SK-N-SH treated with all-trans-retinoic acid at 6 μM for 48 hours (cell line): ENCODE data around the gene PLTP.

ENCODE experiments used
- ATAC-seq: fragments of 200-7000 bp; cut with Tn5 transposase; 3 replicates; pipeline ENCODE4 v1.9.1; 2020; ENCODE audit warnings: mild to moderate bottlenecking, moderate library complexity
- ARNTL ChIP-seq: fragments of 450-650 bp; formaldehyde crosslinking; IDR thresholded peaks from 2 replicates; pipeline ENCODE4 v1.5.0; 2020; ENCODE audit warnings: low read depth, mild to moderate bottlenecking, moderate library complexity, borderline replicate concordance
- CREB5 ChIP-seq: fragments of 250-450 bp; sonication (Bioruptor Pico); IDR thresholded peaks from 2 replicates; pipeline ENCODE4 v1.5.1; 2020; ENCODE audit warnings: low read depth, mild to moderate bottlenecking, moderate library complexity
- CSDC2 ChIP-seq: fragments of 250-450 bp; sonication (Bioruptor Pico); IDR thresholded peaks from 2 replicates; pipeline ENCODE4 v1.5.0; 2020; ENCODE audit warnings: mild to moderate bottlenecking, moderate library complexity
- CSRNP3 ChIP-seq: fragments of 250-450 bp; sonication (Bioruptor Pico); IDR thresholded peaks from 2 replicates; pipeline ENCODE4 v1.5.1; 2021; ENCODE audit warnings: mild to moderate bottlenecking, moderate library complexity
- ESRRG ChIP-seq: fragments of 250-450 bp; sonication (Bioruptor Pico); IDR thresholded peaks from 2 replicates; pipeline ENCODE4 v1.6.1; 2021; ENCODE audit warnings: mild to moderate bottlenecking
- GLIS3 ChIP-seq: fragments of 250-450 bp; sonication (Bioruptor Pico); IDR thresholded peaks from 2 replicates; pipeline ENCODE4 v1.5.0; 2020; ENCODE audit warnings: mild to moderate bottlenecking, moderate library complexity
- ISL1 ChIP-seq: fragments of 250-450 bp; sonication (Bioruptor Pico); IDR thresholded peaks from 2 replicates; pipeline ENCODE4 v2.1.2; 2022; ENCODE audit warnings: mild to moderate bottlenecking, moderate library complexity
- OSR1 ChIP-seq: fragments of 250-450 bp; sonication (Bioruptor Pico); IDR thresholded peaks from 2 replicates; pipeline ENCODE4 v1.8.0; 2022; ENCODE audit warnings: moderate library complexity, mild to moderate bottlenecking, inconsistent platforms
- PATZ1 ChIP-seq: fragments of 250-450 bp; sonication (Bioruptor Pico); IDR thresholded peaks from 2 replicates; pipeline ENCODE4 v1.8.0; 2020; ENCODE audit warnings: mild to moderate bottlenecking, moderate library complexity, borderline replicate concordance
- POU6F1 ChIP-seq: fragments of 250-450 bp; sonication (Bioruptor Pico); IDR thresholded peaks from 2 replicates; pipeline ENCODE4 v1.8.0; 2021; ENCODE audit warnings: low read depth, mild to moderate bottlenecking, moderate library complexity, borderline replicate concordance
- PPARA ChIP-seq: fragments of 250-450 bp; sonication (Bioruptor Pico); IDR thresholded peaks from 2 replicates; pipeline ENCODE4 v1.5.0; 2020; ENCODE audit warnings: mild to moderate bottlenecking, borderline replicate concordance
- RARB ChIP-seq: fragments of 250-450 bp; sonication (Bioruptor Pico); IDR thresholded peaks from 2 replicates; pipeline ENCODE4 v1.8.0; 2021; ENCODE audit warnings: mild to moderate bottlenecking, moderate library complexity
- SNAI2 ChIP-seq: fragments of 250-450 bp; sonication (Bioruptor Pico); IDR thresholded peaks from 2 replicates; pipeline ENCODE4 v1.5.0; 2020; ENCODE audit warnings: mild to moderate bottlenecking, moderate library complexity
- TCF4 ChIP-seq: fragments of 250-450 bp; sonication (Bioruptor Pico); IDR thresholded peaks from 2 replicates; pipeline ENCODE4 v1.8.0; 2021; ENCODE audit warnings: mild to moderate bottlenecking, moderate library complexity, borderline replicate concordance
- TOX ChIP-seq: fragments of 250-450 bp; sonication (Bioruptor Pico); IDR thresholded peaks from 2 replicates; pipeline ENCODE4 v1.8.0; 2021; ENCODE audit warnings: mild to moderate bottlenecking, moderate library complexity, borderline replicate concordance
- TSHZ2 ChIP-seq: fragments of 250-450 bp; sonication (Bioruptor Pico); IDR thresholded peaks from 2 replicates; pipeline ENCODE4 v1.5.0; 2020; ENCODE audit warnings: mild to moderate bottlenecking, moderate library complexity
- ZC3H10 ChIP-seq: fragments of 250-450 bp; sonication (Bioruptor Pico); IDR thresholded peaks from 2 replicates; pipeline ENCODE4 v1.5.1; 2021; ENCODE audit warnings: mild to moderate bottlenecking, moderate library complexity
- ZFP3 ChIP-seq: fragments of 250-450 bp; sonication (Bioruptor Pico); IDR thresholded peaks from 2 replicates; pipeline ENCODE4 v1.5.0; 2020; ENCODE audit warnings: mild to moderate bottlenecking, moderate library complexity
- ZFP30 ChIP-seq: fragments of 450-650 bp; formaldehyde crosslinking; IDR thresholded peaks from 2 replicates; pipeline ENCODE4 v1.5.0; 2022; ENCODE audit warnings: mild to moderate bottlenecking, moderate library complexity
- ZNF70 ChIP-seq: fragments of 450-650 bp; formaldehyde crosslinking; IDR thresholded peaks from 2 replicates; pipeline ENCODE4 v1.5.0; 2020; ENCODE audit warnings: mild to moderate bottlenecking, moderate library complexity
- ZNF8 ChIP-seq: fragments of 450-650 bp; formaldehyde crosslinking; IDR thresholded peaks from 2 replicates; pipeline ENCODE4 v1.5.0; 2020; ENCODE audit warnings: mild to moderate bottlenecking, moderate library complexity

Gene PLTP

GRCh38 chr20:45952861-45953260, 40.9 kb upstream of the PLTP start (continued):
- TF ChIP-seq POU6F1, result no peak

GRCh38 chr20:45951925-45952834, 40.2 kb upstream of the PLTP start:
- ATAC-seq, result no peak
- TF ChIP-seq ISL1 (no peak), SNAI2 (no peak), OSR1 (no peak), TSHZ2 (no peak), ESRRG (CRISPR knock-in tag) (no peak), PPARA (CRISPR knock-in tag) (no peak), PATZ1 (CRISPR knock-in tag) (no peak)
- TF ChIP-seq, all 23 proteins: peak for 0

- peak; percentile 1; the same call in 1 of the 3 replicates for ATAC-seq
- TF ChIP-seq TCF4 (CRISPR knock-in tag), result no peak
- no peak for TF ChIP-seq ZFP30 (CRISPR knock-in tag)
- TF ChIP-seq PPARA (CRISPR knock-in tag), result no peak
- TF ChIP-seq ZNF8, result no peak
- TF ChIP-seq PATZ1 (CRISPR knock-in tag), result no peak
- TF ChIP-seq TOX, result no peak
- no peak for TF ChIP-seq POU6F1
- TF ChIP-seq RARB (CRISPR knock-in tag), result no peak
- TF ChIP-seq ZFP3 (CRISPR knock-in tag), result no peak
- no peak for TF ChIP-seq OSR1
- TF ChIP-seq CREB5 (CRISPR knock-in tag), result no peak
- TF ChIP-seq CSRNP3 (CRISPR knock-in tag), result no peak
- TF ChIP-seq ZC3H10 (CRISPR knock-in tag), result no peak
- TF ChIP-seq ESRRG (CRISPR knock-in tag), result no peak
- TF ChIP-seq ZNF70 (CRISPR knock-in tag), result no peak
- TF ChIP-seq ARNTL, result no peak
- no peak for TF ChIP-seq SNAI2
- TF ChIP-seq CSDC2 (CRISPR knock-in tag), result no peak
- no peak for TF ChIP-seq TSHZ2
- TF ChIP-seq GLIS3 (CRISPR knock-in tag), result no peak
- TF ChIP-seq, all 23 proteins: peak for 0
Observed at GRCh38 chr20:45950330-45950646, 38.3 kb upstream of the PLTP start.
